SJSA1 (cell line): ENCODE results near the gene ZNF277. TPM values are rescaled to one million over a fixed set of nuclear protein-coding genes. Genes with fewer than 3 reads are reported as not detected.

Source experiments
- DNase-seq, 2 experiments: peaks; one replicate each; pipeline ENCODE4 v3.0.0-alpha.2; 2015 to 2020; ENCODE audit warnings: low spot score in 2 of 2, low read depth in 1 of 2
- H3K27ac ChIP-seq: fragments of 250-450 bp; sonication (Bioruptor Pico); 2 replicates; pipeline ENCODE4 v1.5.1; 2020; ENCODE audit warnings: mild to moderate bottlenecking, moderate library complexity
- H3K27me3 ChIP-seq: fragments of 250-450 bp; sonication (Bioruptor Pico); replicated peaks from 2 replicates; pipeline ENCODE4 v1.5.1; 2020; ENCODE audit warnings: mild to moderate bottlenecking, moderate library complexity
- H3K36me3 ChIP-seq: fragments of 250-450 bp; sonication (Bioruptor Pico); 2 replicates; pipeline ENCODE4 v1.5.1; 2020; ENCODE audit warnings: mild to moderate bottlenecking
- H3K4me1 ChIP-seq: fragments of 250-450 bp; sonication (Bioruptor Pico); replicated peaks from 2 replicates; pipeline ENCODE4 v1.6.1; 2021; ENCODE audit warnings: mild to moderate bottlenecking
- H3K4me3 ChIP-seq: fragments of 250-450 bp; sonication (Bioruptor Pico); 2 replicates; pipeline ENCODE4 v1.5.1; 2020; ENCODE audit warnings: mild to moderate bottlenecking
- H3K9me3 ChIP-seq: fragments of 250-450 bp; sonication (Bioruptor Pico); replicated peaks from 2 replicates; pipeline ENCODE4 v1.5.1; 2020; ENCODE audit warnings: mild to moderate bottlenecking
- total RNA-seq: library from RNA; depleted of rRNA; stranded (reverse); fragments of >200 nt; shearing (Covaris generic); gene quantifications from 2 replicates; pipeline ENCODE4 v1.2.3, GENCODE V29; 2014

Gene ZNF277
- total RNA-seq, 1 experiment from 2014 or later, result 14.7 TPM

GRCh38 chr7:112356596-112356995, 150.1 kb downstream of the ZNF277 start:
- no peak for DNase-seq
- Histone ChIP-seq H3K27ac (no peak overlapping the region), H3K27me3 (no peaks in the 10 kb centered on the region), H3K4me1 (no peaks in the 10 kb centered on the region), H3K36me3 (no peaks in the 10 kb centered on the region), H3K4me3 (no peak overlapping the region), H3K9me3 (no peaks in the 10 kb centered on the region)

DNA sequence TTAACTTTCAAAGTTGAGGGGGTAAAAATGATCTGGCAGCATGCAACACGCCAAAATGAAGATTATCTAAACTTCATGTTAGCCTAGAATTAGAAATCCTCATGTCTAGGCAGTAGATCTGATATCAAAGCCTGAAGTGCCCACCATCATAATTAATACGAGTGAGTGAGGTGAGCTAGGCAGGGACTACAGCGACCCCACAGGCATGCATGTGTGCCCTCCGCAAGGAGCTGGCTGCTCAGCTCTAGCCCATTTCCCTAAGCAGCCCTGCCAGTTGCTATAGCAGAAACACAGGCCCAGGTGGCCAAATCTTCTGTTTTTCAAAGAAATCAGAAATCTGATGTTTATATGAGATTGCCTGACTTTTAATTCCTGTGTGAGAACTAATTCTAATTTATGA, 150.6 kb downstream of the ZNF277 start:
- no peak for DNase-seq
- Histone ChIP-seq H3K27ac (no peak overlapping the region), H3K4me1 (no peaks in the 10 kb centered on the region), H3K4me3 (no peak overlapping the region), H3K27me3 (no peaks in the 10 kb centered on the region), H3K9me3 (no peaks in the 10 kb centered on the region), H3K36me3 (no peaks in the 10 kb centered on the region)

GRCh38 chr7:112358513-112358912, 152.0 kb downstream of the ZNF277 start:
- no peaks in the 10 kb centered on the region for H3K27me3 ChIP-seq
- no peak overlapping the region for H3K27ac ChIP-seq
- H3K4me3 ChIP-seq, result no peak overlapping the region
- H3K9me3 ChIP-seq, result no peaks in the 10 kb centered on the region
- H3K4me1 ChIP-seq, result no peaks in the 10 kb centered on the region
- no peaks in the 10 kb centered on the region for H3K36me3 ChIP-seq
- DNase-seq, result no peak

GRCh38 chr7:112359086-112359485, 152.6 kb downstream of the ZNF277 start:
- no peaks in the 10 kb centered on the region for H3K27me3 ChIP-seq
- no peaks in the 10 kb centered on the region for H3K9me3 ChIP-seq
- no peaks in the 10 kb centered on the region for H3K4me1 ChIP-seq
- H3K27ac ChIP-seq, result no peak overlapping the region
- no peak for DNase-seq
- H3K36me3 ChIP-seq, result no peaks in the 10 kb centered on the region
- no peak overlapping the region for H3K4me3 ChIP-seq

DNA sequence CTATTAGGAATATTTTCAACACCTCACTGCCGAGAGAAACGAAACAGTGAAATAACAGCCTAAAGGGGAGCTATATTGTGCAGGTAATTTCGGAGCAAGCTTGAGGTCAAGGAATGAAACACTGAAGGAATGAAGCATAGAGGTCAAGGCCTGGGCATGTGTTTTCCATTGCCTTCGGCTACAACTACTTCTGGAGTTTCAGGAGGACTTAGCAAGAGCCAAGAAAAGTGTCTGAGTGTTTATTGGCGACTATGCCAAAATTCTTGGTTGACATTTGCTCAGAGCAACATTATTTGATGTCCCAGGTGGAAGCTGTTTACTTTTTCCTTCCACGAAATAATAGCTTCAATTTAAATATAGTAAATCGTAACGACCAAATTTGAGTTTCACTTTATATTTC, 154.2 kb downstream of the ZNF277 start:
- Histone ChIP-seq H3K27me3 (no peaks in the 10 kb centered on the region), H3K36me3 (no peaks in the 10 kb centered on the region), H3K4me1 (no peaks in the 10 kb centered on the region), H3K27ac (no peak overlapping the region), H3K4me3 (no peak overlapping the region), H3K9me3 (no peaks in the 10 kb centered on the region)
- DNase-seq, result no peak

- Histone ChIP-seq H3K4me1 (no peaks in the 10 kb centered on the region), H3K4me3 (no peak overlapping the region), H3K36me3 (no peaks in the 10 kb centered on the region), H3K27ac (no peak overlapping the region), H3K9me3 (no peaks in the 10 kb centered on the region), H3K27me3 (no peaks in the 10 kb centered on the region)
- DNase-seq, result no peak
These were observed 154.7 kb downstream of the ZNF277 start for GRCh38 chr7:112361154-112361553.

GRCh38 chr7:112362053-112362650, 155.7 kb downstream of the ZNF277 start:
- H3K36me3 ChIP-seq, result no peaks in the 10 kb centered on the region
- DNase-seq, result no peak

DNA sequence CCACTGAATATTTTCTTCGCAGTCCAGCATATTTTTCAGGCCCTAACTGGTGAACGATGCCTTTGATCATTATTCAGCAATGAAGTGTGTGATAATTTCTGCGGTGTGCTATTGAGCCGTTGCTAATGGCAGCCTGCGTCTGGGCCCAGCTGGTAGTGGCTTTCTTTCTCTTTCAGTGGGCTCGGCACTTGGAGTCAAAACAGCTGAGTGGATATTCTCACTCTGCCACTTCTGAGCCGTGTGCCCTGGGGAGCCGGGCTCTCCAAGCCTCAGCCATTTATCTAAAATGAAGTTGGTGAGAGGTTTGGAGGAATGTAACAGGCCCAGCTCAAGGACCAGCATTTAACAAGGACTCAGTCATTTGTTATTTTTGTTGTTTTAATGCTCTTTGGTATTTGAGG, 156.2 kb downstream of the ZNF277 start:
- DNase-seq, result no peak
- Histone ChIP-seq H3K27me3 (no peaks in the 10 kb centered on the region), H3K36me3 (no peaks in the 10 kb centered on the region), H3K4me1 (no peaks in the 10 kb centered on the region), H3K27ac (no peak overlapping the region), H3K9me3 (no peaks in the 10 kb centered on the region), H3K4me3 (no peak overlapping the region)

More at GRCh38 chr7:112362053-112362650, 155.7 kb downstream of the ZNF277 start:
- Histone ChIP-seq H3K9me3 (no peaks in the 10 kb centered on the region), H3K27me3 (no peaks in the 10 kb centered on the region), H3K27ac (no peak overlapping the region), H3K4me1 (no peaks in the 10 kb centered on the region), H3K4me3 (no peak overlapping the region)

DNA sequence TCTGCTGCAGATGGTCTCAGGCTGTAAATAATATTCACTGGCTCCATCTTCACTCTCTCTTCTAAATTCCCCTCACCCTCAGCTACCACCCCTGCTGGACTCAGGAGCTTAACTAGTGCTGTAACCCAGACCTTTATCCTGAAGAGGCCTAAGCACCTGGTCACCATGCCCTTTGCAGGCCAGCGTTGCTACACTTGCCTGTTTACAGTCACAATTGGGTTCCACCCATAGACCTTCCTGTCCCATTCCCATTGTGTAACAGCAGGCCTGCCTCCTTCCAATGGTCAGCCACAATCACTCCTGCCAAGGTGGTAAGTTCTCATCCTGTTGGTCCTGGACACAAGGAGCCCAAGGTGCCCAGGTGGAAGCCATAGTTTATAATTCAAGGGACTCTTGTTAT, 157.9 kb downstream of the ZNF277 start:
- no peak for DNase-seq
- Histone ChIP-seq H3K4me3 (no peak overlapping the region), H3K27ac (no peak overlapping the region), H3K36me3 (no peaks in the 10 kb centered on the region), H3K4me1 (no peaks in the 10 kb centered on the region), H3K27me3 (no peaks in the 10 kb centered on the region), H3K9me3 (no peaks in the 10 kb centered on the region)

DNA sequence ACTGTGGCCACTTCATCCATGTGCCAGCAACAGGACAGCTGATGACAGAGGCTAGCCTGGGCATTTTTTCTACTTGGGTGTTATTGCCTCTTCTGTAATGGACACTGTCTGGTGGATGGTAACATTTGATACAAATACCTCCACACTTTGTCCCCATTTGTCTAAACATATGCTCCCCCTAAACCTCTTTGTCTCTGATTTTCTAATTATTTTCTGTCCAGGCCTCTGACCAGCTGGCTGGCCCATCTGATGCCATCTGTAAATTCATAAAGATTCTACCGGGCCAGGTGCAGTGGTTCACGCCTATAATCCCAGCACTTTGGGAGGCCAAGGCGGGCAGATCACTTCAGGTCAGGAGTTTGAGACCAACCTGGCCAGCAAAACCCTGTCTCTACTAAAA, 159.1 kb downstream of the ZNF277 start:
- no peaks in the 10 kb centered on the region for H3K9me3 ChIP-seq
- DNase-seq, result no peak
- no peaks in the 10 kb centered on the region for H3K36me3 ChIP-seq
- H3K27me3 ChIP-seq, result no peaks in the 10 kb centered on the region
- H3K4me1 ChIP-seq, result no peaks in the 10 kb centered on the region
- H3K4me3 ChIP-seq, result no peak overlapping the region
- H3K27ac ChIP-seq, result no peak overlapping the region

DNA sequence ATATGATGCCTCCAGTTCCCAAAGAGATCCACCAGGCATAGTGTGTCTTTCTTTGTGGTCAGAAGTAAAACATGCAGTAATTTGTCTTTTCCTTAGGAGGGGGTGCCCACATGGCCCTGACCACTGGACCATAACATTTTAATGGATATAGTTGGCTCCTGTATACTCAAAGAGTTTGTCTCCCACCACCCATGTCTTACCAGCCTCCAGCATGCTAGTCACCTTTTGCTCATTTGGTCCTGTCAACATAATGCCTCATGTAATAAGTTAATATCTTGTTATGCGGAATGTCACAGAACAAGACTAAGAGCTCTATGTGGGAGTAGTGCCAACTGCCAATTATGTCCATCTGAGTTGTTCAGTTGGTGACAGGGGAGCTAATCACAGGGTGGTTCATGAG, 160.4 kb downstream of the ZNF277 start:
- no peak overlapping the region for H3K4me3 ChIP-seq
- no peak overlapping the region for H3K27ac ChIP-seq
- no peaks in the 10 kb centered on the region for H3K27me3 ChIP-seq
- H3K9me3 ChIP-seq, result no peaks in the 10 kb centered on the region
- H3K4me1 ChIP-seq, result no peaks in the 10 kb centered on the region
- no peaks in the 10 kb centered on the region for H3K36me3 ChIP-seq
- no peak for DNase-seq

DNA sequence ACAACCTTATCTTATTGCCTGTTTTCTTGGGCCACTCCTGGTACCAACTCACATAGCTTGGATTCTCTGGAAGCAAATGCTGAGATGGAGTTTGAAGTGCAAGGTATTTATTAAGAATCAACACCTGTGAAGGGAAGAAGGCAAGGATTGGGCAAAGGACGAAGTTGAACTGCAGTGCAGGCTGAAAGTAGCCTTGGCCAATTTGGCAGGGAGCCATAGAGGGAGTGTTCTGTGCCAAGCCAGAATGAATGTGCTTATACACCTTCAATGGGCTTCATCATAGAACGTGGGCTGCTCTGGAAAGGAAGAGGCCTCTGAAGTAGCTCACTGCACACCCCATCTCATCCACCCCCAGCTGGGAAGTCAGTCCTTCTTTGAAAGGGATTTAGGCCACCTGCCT, 163.9 kb downstream of the ZNF277 start:
- no peaks in the 10 kb centered on the region for H3K4me1 ChIP-seq
- H3K4me3 ChIP-seq, result no peak overlapping the region
- H3K36me3 ChIP-seq, result no peaks in the 10 kb centered on the region
- no peaks in the 10 kb centered on the region for H3K9me3 ChIP-seq
- no peaks in the 10 kb centered on the region for H3K27me3 ChIP-seq
- DNase-seq, result no peak
- no peak overlapping the region for H3K27ac ChIP-seq

GRCh38 chr7:112371701-112372100, 165.2 kb downstream of the ZNF277 start:
- Histone ChIP-seq H3K27me3 (no peaks in the 10 kb centered on the region; the same call in 1 of the 2 replicates), H3K4me1 (no peaks in the 10 kb centered on the region), H3K4me3 (no peak overlapping the region), H3K27ac (no peak overlapping the region), H3K36me3 (no peaks in the 10 kb centered on the region), H3K9me3 (no peaks in the 10 kb centered on the region)
- no peak for DNase-seq

GRCh38 chr7:112372101-112372500, 165.6 kb downstream of the ZNF277 start:
- no peaks in the 10 kb centered on the region for H3K36me3 ChIP-seq
- no peak overlapping the region for H3K4me3 ChIP-seq
- DNase-seq, result no peak
- H3K27me3 ChIP-seq, result no peaks in the 10 kb centered on the region; the same call in 1 of the 2 replicates
- H3K27ac ChIP-seq, result no peak overlapping the region
- no peaks in the 10 kb centered on the region for H3K4me1 ChIP-seq
- H3K9me3 ChIP-seq, result no peaks in the 10 kb centered on the region

DNA sequence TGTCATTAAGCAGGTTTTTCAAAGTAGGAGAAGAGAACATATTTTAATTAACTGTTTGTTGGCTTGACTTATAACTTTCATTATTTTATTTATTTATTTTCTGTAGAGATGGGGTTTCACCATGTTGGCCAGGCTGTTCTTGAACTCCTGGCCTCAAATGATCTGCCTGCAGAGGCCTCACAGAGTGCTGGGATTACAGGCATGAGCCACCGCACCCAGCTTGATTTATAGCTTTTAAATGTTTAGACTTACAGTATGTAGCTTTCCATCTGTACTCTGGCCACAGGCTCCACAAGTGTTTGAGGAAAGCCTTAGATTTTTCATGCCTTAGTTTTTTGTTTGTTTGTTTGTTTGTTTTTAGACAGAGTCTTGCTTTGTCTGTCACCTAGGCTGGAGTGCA, 171.1 kb downstream of the ZNF277 start:
- Histone ChIP-seq H3K9me3 (no peaks in the 10 kb centered on the region), H3K27me3 (no peaks in the 10 kb centered on the region; the same call in 1 of the 2 replicates), H3K4me1 (no peaks in the 10 kb centered on the region), H3K27ac (no peak overlapping the region), H3K4me3 (no peak overlapping the region), H3K36me3 (no peaks in the 10 kb centered on the region)
- DNase-seq, result no peak
